Heart left ventricle (tissue), 13 donors: ENCODE measurements around the gene KLRG1.

Source experiments
- CTCF ChIP-seq, 12 donors: fragments of 200-600 bp; sonication (generic) in 4 of 12; IDR thresholded peaks; one replicate each; pipeline versions ENCODE4 v1.5.0 to v1.8.0; 2018 to 2022; ENCODE audit warnings: antibody characterized with exemption in 12 of 12, mild to moderate bottlenecking in 5 of 12
- POLR2A ChIP-seq, 2 donors: fragments of 450-650 bp; IDR thresholded peaks; one replicate each; pipeline ENCODE4 v1.6.1; 2017; ENCODE audit warnings: antibody characterized with exemption in 2 of 2, mild to moderate bottlenecking in 2 of 2, moderate library complexity in 2 of 2
- donor health status: ischemic (EF 13 %, LVEDD 7.1; RV severe dilation, severe dysfunction).
- donor health status: DM: no; HTN: yes; CAD: no.
- donor health status: DM: no; HTN: no; CAD: no.
- donor health status: ischemic (EF 25% LVEDD 6.9; RV normal size, moderate dysfunction).
- donor health status: ischemic (EF 25% LVEDD 5.7; RV mildly dilated, moderate dysfunction).
- donor health status: ischemic (EF 35%, LVEDD 5.7; RV mildly dilated, moderate dysfunction).
- donor health status: nonischemic (EF 11% LVEDD 7.7; RV severe dilation, severe dysfunction).
- donor health status: DM: yes; HTN: yes; CAD: no.
- donor health status: PGD.
- donor health status: ischemic (EF 29% LVEDD 5.4; RV normal size, mild dysfunction).
- donor health status: nonischemic (EF 23%, LVEDD 6.1; RV moderate dilation, normal function).

GRCh38 chr12:9002335-9002734 is 13.0 kb downstream of the KLRG1 start:
- TF ChIP-seq POLR2A (IDR thresholded peaks at IDR 0.05): no peak
- no peak for TF ChIP-seq CTCF (IDR thresholded peaks at IDR 0.05)
